Heart right ventricle (tissue), 16 donors: ENCODE data around the gene MBNL2. TPM values are rescaled to one million over a fixed set of nuclear protein-coding genes. Genes with fewer than 3 reads are reported as not detected.

Experiments
- ATAC-seq, 8 donors: fragments of 200-7000 bp; cut with Tn5 transposase; one replicate each; pipeline ENCODE4 v1.9.1; 2020; ENCODE audit warnings: mild to moderate bottlenecking in 8 of 8, moderate library complexity in 8 of 8, moderate number of reproducible peaks in 1 of 8
- DNase-seq, 2 donors: peaks; one replicate each; pipeline ENCODE4 v3.0.0-alpha.2; 2020
- H3K27ac ChIP-seq, 10 donors: fragments of 200-600 bp; sonication (generic) in 2 of 10; one replicate each; pipeline versions ENCODE4 v1.5.0 to v1.8.0; 2020 to 2022; ENCODE audit warnings: mild to moderate bottlenecking in 3 of 10
- H3K27me3 ChIP-seq, 7 donors: fragments of 200-600 bp; one replicate each; pipeline ENCODE4 v1.8.0; 2021 to 2022; ENCODE audit warnings: mild to moderate bottlenecking in 2 of 7
- H3K36me3 ChIP-seq, 9 donors: fragments of 200-600 bp; sonication (generic) in 1 of 9; one replicate each; pipeline versions ENCODE4 v1.5.0 to v1.8.0; 2020 to 2022; ENCODE audit warnings: mild to moderate bottlenecking in 2 of 9
- H3K4me1 ChIP-seq, 9 donors: fragments of 200-600 bp; sonication (generic) in 1 of 9; one replicate each; pipeline versions ENCODE4 v1.5.0 to v1.8.0; 2020 to 2022; ENCODE audit warnings: mild to moderate bottlenecking in 4 of 9
- H3K4me3 ChIP-seq, 10 donors: fragments of 200-600 bp; sonication (generic) in 2 of 10; one replicate each; pipeline versions ENCODE4 v1.5.0 to v1.8.0; 2020 to 2022; ENCODE audit warnings: mild to moderate bottlenecking in 7 of 10, moderate library complexity in 2 of 10
- H3K9me3 ChIP-seq, 11 donors: fragments of 200-600 bp in 10 of 11; sonication (generic) in 2 of 11; one replicate each; pipeline versions ENCODE4 v1.5.0 to v1.8.0; 2013 to 2022; ENCODE audit warnings: mild to moderate bottlenecking in 2 of 11, control low read depth in 1 of 11, moderate library complexity in 1 of 11
- WGBS, 2 donors: extraction: QIAGEN DNeasy Blood & Tissue Kit; methylation state at CpG; one replicate each; pipeline ENCODE4 v1.1.7; 2013; ENCODE audit warnings: inconsistent platforms in 1 of 2; 5-methylcytosine and 5-hydroxymethylcytosine counted together
- intact Hi-C, 10 donors: fragments of 100-400 bp; cut with DNase I; formaldehyde crosslinking; loops; one replicate each; pipeline versions ENCODE4 v1.11.1 to v1.14.2; 2022
- polyA plus RNA-seq, 2 donors: library from polyadenylated mRNA; stranded (reverse); fragments of 200-250 nt; gene quantifications; one replicate each; pipeline ENCODE4 v1.2.3, GENCODE V29; 2013
- total RNA-seq, 10 donors: library from RNA; stranded (reverse); fragmentation: NEBNext Ultra II Directional in 3 of 10; extraction: Animal tissue kit (Norgen Biotek cat#: 25700) in 3 of 10; gene quantifications; one replicate each; pipeline versions ENCODE4 v1.2.1 to v1.2.4, GENCODE V29; 2021 to 2023
- TF ChIP-seq, protein P1 (sequence below), 9 donors: fragments of 200-600 bp; sonication (generic) in 2 of 9; IDR thresholded peaks; one replicate each; pipeline versions ENCODE4 v1.5.0 to v1.8.0; 2021 to 2022; ENCODE audit warnings: antibody characterized with exemption in 9 of 9, mild to moderate bottlenecking in 5 of 9, moderate library complexity in 1 of 9
- donor health status: Arrhythmogenic right ventricular cardiomyopathy.
- donor health status: ischemic (EF 13 %, LVEDD 7.1; RV severe dilation, severe dysfunction).
- donor health status: healthy with polysubstance abuse.
- donor health status: DM: no; HTN: yes; CAD: no.
- donor health status: DM: no; HTN: no; CAD: no.
- donor health status: ischemic (EF 25% LVEDD 6.9; RV normal size, moderate dysfunction).
- donor health status: ischemic (EF 25% LVEDD 5.7; RV mildly dilated, moderate dysfunction).
- donor health status: healthy.
- donor health status: DM: yes; HTN: yes; CAD: no.
- donor health status: Ischemic cardiomyopathy.
- donor health status: ischemic (EF 35%, LVEDD 5.7; RV mildly dilated, moderate dysfunction).
- donor health status: nonischemic (EF 11% LVEDD 7.7; RV severe dilation, severe dysfunction).
- donor health status: DM: yes; HTN: yes; CAD: no.
- donor health status: PGD.
- donor health status: ischemic (EF 29% LVEDD 5.4; RV normal size, mild dysfunction).
- donor health status: nonischemic (EF 23%, LVEDD 6.1; RV moderate dilation, normal function).

The MBNL2 gene
- total and polyA plus RNA-seq, 12 donors: 17.2 to 95.0 (median 83.2) TPM

DNA sequence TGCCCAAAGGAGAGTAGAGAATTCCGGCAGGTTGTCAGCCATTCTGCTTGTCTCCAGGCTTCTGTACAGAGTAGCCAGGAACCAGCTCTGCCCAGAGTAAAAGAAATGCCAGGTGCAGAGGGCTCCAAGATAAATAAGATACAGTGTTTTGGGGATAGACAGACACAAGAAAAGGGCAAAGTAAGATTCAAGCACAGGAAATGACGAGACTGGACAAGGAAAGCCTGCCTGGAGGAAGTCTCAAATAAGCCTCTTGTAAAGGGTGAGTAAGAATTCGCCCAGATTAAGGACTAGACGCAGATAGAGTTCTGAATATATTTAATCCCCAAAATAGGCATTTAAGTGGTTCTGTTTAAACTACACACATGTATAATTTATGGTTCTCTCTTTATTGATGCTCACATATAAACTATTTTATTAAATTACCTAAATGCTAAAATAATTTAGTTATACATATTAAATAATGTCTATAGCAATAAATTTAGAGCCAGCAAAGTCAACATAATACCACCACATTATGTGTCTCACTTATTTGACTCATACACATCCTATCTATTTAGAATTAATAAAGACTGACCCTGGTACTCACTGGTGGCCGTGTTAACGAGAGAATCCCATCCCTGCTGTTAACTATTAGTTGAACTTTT lies 113.5 kb downstream of the MBNL2 start:
- TF ChIP-seq, protein P1, sequence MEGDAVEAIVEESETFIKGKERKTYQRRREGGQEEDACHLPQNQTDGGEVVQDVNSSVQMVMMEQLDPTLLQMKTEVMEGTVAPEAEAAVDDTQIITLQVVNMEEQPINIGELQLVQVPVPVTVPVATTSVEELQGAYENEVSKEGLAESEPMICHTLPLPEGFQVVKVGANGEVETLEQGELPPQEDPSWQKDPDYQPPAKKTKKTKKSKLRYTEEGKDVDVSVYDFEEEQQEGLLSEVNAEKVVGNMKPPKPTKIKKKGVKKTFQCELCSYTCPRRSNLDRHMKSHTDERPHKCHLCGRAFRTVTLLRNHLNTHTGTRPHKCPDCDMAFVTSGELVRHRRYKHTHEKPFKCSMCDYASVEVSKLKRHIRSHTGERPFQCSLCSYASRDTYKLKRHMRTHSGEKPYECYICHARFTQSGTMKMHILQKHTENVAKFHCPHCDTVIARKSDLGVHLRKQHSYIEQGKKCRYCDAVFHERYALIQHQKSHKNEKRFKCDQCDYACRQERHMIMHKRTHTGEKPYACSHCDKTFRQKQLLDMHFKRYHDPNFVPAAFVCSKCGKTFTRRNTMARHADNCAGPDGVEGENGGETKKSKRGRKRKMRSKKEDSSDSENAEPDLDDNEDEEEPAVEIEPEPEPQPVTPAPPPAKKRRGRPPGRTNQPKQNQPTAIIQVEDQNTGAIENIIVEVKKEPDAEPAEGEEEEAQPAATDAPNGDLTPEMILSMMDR (IDR thresholded peaks at IDR 0.05): no peak
- H3K27me3 ChIP-seq: no peaks in the 10 kb centered on the region
- peaks cover 0 to 77% (median 45%) of the 10 kb centered on the region in 9 donors for H3K4me1 ChIP-seq
- peak overlapping the region in 7 of 10 donors; percentile 6 to 60 (median 22) for H3K27ac ChIP-seq
- intact Hi-C loops: loop anchor here in 1 of 10 donors (5.0 kb wide), 1 partner anchor 113 kb away; the partner anchor contains the start of gene MBNL2
- peaks cover 0 to 41% (median 8%) of the 10 kb centered on the region in 9 donors for H3K36me3 ChIP-seq
- ATAC-seq (peak in 1 of 8 donors; percentile 19), DNase-seq (no peak)
- WGBS, 2 donors: 57 to 76% methylated on average over 6 of the region's 6 CpGs
- no peak overlapping the region for H3K4me3 ChIP-seq
- no peaks in the 10 kb centered on the region for H3K9me3 ChIP-seq

DNA sequence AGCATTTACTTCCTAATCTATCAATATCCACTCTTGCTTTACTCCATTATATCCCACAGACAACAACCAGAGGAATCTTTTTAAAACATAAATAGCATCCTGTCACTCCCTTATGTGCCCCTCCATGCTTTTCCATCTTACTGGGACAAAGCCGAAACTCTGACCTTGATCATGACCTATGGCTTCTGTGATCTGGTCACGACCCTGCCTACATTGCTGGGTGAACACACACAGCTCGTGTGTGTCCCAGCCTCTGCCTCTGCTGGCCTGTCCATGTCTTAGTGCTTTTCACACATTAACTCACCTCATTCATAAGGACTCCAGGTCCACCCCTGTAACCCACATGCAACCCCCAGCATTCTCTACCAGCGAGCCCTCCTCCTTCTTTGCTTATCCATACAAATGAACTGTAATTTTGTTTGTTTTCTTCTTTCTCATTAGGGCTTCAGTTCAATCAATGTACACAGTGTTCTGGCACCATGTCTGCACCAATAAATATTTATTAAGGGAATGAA lies 115.9 kb downstream of the MBNL2 start:
- intact Hi-C loops: loop anchor here in 1 of 10 donors (5.0 kb wide), 1 partner anchor 116 kb away; the partner anchor contains the start of gene MBNL2
- peaks cover 0 to 79% (median 39%) of the 10 kb centered on the region in 9 donors for H3K4me1 ChIP-seq
- H3K27ac ChIP-seq: no peak overlapping the region
- H3K27me3 ChIP-seq: no peaks in the 10 kb centered on the region
- no peaks in the 10 kb centered on the region for H3K9me3 ChIP-seq
- 72 to 73% methylated on average over 4 of the region's 4 CpGs for WGBS, 2 donors
- H3K36me3 ChIP-seq: peaks cover 0 to 45% (median 8%) of the 10 kb centered on the region in 9 donors
- DNase-seq: no peak
- no peak for ATAC-seq
- TF ChIP-seq, protein P1 (IDR thresholded peaks at IDR 0.05): no peak
- H3K4me3 ChIP-seq: no peak overlapping the region

DNA sequence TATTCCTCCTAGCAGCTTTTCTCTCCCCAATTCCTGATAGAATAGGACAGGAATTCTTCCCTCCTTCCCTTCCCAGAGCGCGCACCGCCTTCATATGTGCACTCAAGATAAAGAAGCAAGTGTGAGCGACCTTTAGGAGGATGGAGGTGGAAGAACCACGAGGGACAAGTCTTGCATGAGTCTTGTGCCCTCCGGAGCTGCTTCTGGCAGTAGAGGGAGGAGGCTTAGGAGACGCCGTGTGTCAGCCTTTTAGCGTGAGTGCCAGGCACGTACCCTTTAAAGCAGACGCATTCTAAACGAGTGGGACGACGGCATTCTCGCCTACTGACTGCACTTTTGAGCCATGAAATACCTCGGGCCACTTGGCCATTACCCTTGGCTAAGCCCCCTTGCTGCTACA lies 116.4 kb downstream of the MBNL2 start:
- Histone ChIP-seq H3K36me3 (peaks cover 0 to 50% (median 8%) of the 10 kb centered on the region in 9 donors), H3K9me3 (no peaks in the 10 kb centered on the region), H3K27me3 (no peaks in the 10 kb centered on the region), H3K4me3 (no peak overlapping the region), H3K27ac (peak overlapping the region in 1 of 10 donors; percentile 73), H3K4me1 (peaks cover 0 to 77% (median 40%) of the 10 kb centered on the region in 9 donors)
- 80 to 85% methylated on average over 16 of the region's 16 CpGs for WGBS, 2 donors
- intact Hi-C loops: loop anchor here in 1 of 10 donors (5.0 kb wide), 1 partner anchor 116 kb away; the partner anchor contains the start of gene MBNL2
- no peak for DNase-seq
- ATAC-seq: no peak
- TF ChIP-seq, protein P1 (IDR thresholded peaks at IDR 0.05): no peak

DNA sequence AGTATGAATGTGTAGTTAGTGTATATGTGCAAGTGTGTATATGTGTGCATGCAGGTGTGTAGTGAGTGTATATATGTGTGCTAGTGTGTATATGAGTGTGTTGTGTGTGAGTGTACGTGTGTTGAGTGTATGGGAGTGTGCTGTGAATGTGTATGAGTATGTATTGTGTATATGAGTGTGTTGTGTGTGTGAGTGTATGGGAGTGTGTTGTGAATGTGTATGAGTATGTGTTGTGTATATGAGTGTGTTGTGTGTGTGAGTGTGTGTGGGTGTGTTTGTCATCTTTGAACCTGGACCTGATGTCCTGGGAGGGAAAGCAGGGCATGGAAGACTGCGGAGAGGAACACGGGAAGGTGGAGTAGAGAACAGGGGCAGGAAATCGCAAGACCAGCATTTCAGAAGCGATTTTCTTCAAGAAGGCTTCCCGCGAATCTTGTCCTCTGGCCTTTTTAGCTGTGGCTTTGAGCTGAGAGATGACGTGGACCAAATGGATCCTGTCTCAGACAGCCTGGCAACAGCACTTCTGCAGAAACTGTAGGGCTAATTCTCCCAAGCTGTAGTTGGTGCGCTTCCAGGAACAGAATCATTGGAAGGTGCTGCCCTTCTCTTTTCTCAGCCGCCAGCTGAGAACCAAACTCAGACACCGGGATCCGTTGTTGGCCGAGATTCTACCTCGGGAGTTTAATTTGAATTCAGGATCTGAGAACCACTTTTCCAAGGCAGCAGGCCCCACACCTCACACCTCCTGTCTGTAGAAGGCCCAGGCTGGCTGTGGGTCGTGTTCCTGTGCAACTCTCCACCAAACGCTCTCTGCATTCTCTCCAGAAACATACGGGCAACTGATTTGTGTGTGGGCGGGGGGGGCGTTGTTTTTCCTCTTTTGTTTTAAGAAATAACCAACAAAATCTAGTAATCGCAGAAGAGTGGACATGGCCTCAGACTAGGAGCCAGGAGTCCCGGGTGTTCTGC lies 117.2 kb downstream of the MBNL2 start:
- TF ChIP-seq, protein P1 (IDR thresholded peaks at IDR 0.05): no peak
- H3K9me3 ChIP-seq: no peaks in the 10 kb centered on the region
- DNase-seq (peak in 1 of 2 donors; percentile 66), ATAC-seq (peak; percentile 57 to 88 (median 78))
- intact Hi-C loops: loop anchor here in 1 of 10 donors (5.0 kb wide), 1 partner anchor 117 kb away; the partner anchor contains the start of gene MBNL2
- H3K4me3 ChIP-seq: no peak overlapping the region
- WGBS, 2 donors: 44 to 50% methylated on average over 21 of the region's 21 CpGs
- no peaks in the 10 kb centered on the region for H3K27me3 ChIP-seq
- peaks cover 0 to 51% (median 8%) of the 10 kb centered on the region in 9 donors for H3K36me3 ChIP-seq
- H3K4me1 ChIP-seq: peaks cover 0 to 76% (median 40%) of the 10 kb centered on the region in 9 donors
- H3K27ac ChIP-seq: peak overlapping the region in 9 of 10 donors; percentile 42 to 81 (median 70)
